ENCODE measurements around the gene RXFP4.

DNA sequence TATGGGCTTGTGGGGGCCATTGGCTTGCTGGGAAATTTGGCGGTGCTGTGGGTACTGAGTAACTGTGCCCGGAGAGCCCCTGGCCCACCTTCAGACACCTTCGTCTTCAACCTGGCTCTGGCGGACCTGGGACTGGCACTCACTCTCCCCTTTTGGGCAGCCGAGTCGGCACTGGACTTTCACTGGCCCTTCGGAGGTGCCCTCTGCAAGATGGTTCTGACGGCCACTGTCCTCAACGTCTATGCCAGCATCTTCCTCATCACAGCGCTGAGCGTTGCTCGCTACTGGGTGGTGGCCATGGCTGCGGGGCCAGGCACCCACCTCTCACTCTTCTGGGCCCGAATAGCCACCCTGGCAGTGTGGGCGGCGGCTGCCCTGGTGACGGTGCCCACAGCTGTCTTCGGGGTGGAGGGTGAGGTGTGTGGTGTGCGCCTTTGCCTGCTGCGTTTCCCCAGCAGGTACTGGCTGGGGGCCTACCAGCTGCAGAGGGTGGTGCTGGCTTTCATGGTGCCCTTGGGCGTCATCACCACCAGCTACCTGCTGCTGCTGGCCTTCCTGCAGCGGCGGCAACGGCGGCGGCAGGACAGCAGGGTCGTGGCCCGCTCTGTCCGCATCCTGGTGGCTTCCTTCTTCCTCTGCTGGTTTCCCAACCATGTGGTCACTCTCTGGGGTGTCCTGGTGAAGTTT is 550 bp downstream of the RXFP4 start:
- TF ChIP-seq CTCF (IDR thresholded peaks at IDR 0.05; ENCODE audit: insufficient read depth, low read depth, low read length) (no peak), EZH2 (IDR thresholded peaks at IDR 0.05; ENCODE audit: insufficient read depth, low read length) (no peak)

Measured in astrocyte (in vitro differentiated cells and primary cell).